HG02973 (cell line): ENCODE measurements around the gene OSBPL3.
"Not testable (repeated sequence)": the region's sequence is repeated elsewhere in the genome, so short reads cannot be mapped to it uniquely, and the experiment has no call there.

Source experiments
- ATAC-seq: cut with Tn5 transposase; IDR thresholded peaks from one replicate; pipeline ENCODE4 v1.9.1; 2021; ENCODE audit warnings: moderate library complexity; ENCODE audit not compliant: unreplicated experiment

OSBPL3 gene

DNA sequence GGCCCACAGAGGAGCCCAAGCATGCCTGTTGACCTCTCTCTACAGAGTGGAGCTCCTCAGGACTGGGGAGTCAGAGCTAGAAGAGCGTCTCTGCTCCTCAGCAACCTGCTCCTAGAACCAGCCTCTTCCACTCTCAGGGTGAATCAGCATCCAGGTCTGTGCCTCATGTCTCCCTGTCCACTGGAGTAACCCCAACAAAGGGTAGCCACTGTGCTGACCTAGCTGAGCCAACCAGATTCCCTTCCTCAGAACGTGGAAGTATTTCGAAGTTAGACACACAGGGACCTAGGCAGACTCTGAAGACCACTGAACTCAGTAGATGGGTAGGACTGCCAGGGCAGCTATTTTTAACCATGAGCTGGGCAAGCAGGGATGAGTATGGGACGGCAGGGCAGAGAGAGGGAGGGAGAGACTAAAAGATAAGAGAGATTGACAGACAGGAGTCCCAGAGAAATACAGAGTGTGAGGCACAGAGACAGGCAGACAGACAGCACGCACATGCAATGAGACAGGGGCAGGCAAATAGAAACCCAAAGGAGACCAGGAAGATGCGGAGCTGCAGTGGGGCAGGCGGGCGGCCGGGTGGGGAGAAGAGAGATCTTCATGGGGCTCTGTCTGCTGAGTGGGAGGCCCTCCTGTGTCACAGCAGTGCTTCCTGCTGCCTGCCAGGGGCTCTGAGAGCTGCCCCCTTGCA lies 56.7 kb downstream of the OSBPL3 start:
- ATAC-seq, result no peak

DNA sequence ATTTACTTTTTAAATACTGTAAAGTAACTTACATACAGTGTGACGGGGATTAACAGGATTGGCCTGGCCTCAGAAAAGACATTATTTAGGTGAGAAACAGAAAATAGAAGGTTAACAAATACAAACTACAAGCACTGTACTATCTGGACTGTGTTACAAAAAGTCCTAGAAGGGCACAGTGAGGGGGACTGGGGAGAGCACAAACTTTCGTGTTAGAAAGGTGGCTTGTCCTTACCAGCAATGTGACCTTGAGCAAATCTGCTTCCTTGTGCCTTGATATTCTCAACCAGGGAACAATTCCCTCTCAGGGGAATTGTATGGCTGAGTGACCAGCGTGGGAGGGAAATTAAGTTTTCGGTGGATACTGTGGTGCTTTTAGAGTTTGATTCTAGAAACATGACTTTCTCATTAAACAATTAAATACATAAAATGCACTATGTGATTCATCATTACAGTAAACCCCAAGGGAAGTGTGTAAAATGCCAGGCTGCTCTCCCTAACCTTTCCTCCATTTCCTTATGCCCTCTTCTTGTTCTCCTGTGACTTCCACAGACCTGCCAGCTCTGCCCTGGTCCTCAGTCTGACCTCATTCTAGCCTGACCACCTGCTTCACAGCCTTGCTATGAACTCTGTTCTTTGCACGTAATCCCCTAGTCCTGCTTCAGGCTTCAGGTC lies 57.7 kb downstream of the OSBPL3 start:
- ATAC-seq, result no peak

DNA sequence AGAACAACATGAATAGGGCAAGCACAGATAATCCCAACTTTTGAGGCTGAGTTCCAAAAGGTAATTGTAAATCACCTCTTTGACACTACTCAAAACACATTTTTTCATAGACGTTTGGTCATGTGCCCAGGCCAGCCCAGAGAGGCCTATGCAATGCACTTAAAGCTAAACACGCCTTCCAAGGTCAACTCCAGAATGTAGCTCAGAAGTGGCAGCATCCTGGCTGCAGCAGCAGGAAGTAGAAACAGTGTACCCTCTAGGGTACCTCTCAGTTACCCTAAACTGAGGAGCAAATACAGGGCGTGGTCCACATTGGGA lies 58.7 kb downstream of the OSBPL3 start:
- ATAC-seq, result no peak

DNA sequence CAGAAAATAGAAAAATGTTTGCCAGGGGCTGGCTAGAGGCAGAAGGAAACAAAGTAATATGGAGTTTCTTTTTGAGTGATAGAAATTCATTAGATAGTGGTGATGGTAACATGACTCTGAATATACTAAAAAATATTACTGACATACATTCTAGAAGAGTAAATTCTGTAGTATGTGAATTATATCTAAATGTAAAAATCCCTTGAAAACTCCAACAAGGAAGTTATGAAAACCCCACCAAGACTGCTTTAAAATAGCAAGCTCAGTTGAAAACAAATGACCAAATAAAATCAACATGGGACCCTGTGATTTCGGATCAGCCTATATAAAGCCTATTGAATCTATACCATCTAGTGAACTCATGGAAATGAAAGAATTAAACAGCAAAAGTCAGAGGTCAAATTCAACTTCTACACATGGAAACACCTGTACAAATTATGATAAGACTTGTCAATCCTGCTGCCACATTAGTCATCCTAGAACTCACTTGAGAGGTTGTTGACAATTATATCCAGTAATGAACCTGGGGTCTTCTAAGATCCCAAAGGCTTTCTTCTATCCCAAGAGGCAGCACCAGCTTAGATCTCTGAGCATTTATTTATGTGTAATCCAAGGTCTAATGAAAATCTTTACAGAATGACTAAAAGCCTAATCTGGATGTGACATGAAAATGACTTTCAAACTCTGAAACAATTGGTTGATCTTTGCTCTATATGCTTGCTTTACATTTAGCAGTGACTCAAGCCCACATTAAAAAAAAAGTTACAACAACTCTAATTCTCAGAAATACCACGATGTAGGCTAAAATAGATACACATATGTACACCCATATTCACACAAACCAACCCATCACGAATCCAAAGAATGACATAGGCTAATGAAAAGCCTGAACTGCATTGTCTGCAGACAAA lies 59.3 kb downstream of the OSBPL3 start:
- no peak for ATAC-seq

DNA sequence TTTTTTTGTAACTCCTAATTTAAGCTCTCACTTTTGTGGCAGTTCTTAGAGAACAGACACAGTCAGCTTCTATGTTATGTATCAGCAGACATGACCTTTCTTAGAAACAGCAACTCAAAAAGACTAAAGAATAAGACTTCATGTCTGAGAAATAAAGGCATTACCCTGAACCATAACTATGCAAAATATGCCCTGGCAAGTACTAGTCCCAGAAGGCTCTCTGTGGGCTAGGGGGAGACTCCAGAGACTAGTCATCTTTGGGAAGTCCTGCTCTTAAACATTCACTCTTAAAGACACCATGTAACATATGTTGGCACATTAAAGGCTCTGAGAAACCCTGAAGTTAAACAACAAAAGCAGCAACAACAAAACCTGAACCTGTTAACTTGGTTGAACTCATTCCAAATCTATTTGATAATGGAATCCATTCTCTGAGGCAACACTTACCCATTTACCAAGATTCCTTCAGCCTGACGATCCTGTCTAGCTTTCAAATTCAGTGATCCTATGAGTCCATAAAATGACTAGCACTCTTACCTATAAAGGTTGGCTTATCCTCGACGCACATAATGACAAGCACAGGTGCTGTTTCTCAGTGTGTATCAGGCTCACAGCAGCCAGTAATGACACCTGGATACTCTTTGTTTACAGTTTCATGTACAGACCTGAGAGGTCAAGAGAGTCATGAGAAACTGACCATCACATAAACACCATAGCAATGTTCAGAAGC lies 62.3 kb downstream of the OSBPL3 start:
- no peak for ATAC-seq

DNA sequence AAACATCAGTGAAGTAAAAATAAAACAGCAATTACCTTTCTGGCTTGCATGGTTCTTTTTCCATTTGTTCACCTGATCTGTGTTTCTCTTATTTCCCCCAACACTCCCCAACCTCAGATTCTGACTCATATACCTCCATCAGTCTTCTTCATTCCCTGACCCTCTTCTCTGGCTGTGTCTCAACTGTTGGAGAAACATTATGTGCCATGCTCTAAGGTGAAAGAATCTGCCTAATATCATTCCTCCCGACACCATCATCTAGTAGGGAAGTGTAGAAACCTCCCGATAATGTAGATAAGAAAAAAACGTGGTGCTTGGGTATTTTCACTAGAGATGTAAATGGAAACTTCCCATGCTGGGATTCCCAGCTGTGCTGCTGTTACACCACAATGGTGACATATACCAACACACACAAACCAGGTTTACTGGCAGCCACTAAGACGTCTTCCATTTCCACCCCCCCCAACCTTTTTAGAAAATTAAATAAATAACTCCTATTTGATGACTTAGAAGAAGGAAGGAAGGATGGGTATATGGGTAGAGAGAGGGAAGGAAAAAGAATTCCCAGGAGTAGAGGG lies 63.4 kb downstream of the OSBPL3 start:
- ATAC-seq, result no peak

DNA sequence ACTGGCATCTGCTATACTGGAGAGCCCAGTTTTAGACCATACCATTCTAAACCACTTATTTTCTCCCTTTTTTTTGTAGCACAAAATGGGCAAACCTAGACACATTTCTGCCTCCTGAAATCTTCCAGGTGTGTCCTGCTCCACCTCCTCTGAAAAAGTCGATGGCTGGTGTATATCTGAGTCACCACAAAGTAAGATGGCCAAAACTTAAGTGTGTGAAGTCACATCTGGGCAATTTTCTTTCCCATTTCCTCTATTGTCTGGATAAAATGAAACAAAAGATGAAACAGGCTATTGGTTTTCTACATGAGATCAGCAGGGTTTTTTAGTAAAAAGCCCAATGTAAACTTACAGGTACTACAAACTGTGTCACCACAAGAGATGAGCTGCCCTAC lies 65.5 kb downstream of the OSBPL3 start:
- ATAC-seq, result no peak

DNA sequence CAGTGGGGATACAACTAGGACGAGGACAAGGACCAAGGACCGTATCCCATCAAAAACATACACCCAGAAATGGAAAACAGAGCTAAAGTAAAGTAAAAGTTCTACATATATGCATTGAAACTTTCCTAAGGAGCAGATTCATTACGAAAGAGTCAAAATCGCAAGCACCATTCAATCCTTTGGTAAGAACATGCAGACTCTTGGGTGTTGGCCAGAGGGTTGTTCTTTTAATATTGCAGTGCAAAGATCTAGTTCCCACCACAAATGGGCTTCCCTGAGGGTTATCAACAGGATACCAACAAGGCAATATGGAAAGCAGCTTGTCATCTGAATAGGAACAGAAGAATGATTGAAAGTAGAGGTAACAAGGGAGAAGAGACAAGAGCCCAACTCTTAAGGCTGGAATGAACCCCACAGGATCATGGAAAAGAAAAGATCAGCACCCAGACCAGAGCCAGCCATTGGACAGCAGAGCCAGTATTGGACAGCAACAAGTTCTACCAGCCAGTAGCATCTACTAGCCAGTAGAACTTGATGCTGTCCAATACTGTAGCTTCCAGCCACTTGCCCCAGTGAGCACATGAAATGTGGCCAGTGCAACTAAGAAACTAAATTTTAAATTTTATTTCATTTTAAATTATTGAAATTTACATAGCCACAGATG lies 66.0 kb downstream of the OSBPL3 start:
- ATAC-seq, result no peak

DNA sequence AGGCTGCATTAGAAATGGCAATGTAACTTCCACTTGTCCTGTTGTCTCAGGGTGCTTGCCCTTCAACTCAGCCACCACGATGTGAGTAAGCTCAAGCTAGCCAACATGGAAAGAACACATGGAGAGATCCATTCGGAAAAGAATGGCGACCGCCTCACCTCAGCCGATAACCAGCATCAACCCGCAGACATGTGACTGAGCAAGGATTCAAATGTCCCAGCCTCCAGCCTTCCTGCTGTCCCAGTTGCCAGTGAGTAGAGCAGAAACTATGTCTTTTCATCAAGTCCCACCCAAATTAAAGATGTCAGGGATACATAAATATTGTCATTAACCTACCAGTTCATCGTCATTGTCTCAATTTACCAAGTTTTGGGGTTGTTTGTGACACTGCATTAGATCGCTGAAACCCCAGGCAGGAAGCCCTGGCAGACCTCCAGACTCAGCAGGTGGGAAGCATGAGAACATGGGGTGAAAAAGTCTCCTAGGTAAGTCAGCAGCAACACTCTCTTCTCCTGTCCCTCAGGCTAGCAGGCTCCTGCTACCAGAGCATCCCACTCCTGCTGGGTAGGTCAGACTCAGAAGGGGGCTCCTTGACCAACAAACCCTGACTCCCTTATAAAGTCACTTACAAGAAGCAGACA lies 67.0 kb downstream of the OSBPL3 start:
- ATAC-seq, result no peak

DNA sequence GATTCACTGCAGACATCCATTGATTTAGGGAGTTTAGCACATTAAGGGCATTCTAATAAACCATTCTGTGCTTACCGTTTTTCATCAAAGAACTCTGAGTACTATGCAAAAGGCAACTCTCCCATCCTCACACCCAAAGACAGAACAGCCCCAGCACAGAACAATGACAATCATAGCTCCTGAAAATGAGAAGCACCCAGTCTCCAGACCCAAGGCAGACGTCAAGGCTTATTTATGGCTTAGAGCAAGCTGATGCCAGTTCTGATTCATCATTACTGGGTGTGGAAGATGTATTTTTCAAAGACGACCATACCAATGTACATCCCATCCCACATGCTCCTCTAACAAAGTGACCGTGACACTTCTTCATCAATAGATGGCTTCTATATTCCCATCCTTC lies 67.6 kb downstream of the OSBPL3 start:
- no peak for ATAC-seq

DNA sequence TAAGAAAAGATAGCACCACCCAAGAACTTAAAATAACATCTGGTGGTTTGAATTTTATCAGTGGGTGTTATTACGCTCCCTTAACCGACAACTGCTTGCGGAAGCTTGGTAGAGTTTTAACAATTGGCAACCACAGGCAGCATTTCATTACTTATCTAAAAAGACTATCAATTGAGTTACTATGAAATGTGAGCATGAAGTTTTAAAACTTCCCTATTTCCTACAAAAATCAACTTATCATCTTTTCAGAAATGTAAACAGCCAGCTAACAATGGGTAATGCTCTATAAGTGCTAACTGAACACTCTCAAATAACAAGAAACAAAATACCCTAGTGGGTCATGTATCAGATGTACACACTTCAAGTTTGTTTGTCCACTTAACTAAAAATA lies 68.8 kb downstream of the OSBPL3 start:
- no peak for ATAC-seq

DNA sequence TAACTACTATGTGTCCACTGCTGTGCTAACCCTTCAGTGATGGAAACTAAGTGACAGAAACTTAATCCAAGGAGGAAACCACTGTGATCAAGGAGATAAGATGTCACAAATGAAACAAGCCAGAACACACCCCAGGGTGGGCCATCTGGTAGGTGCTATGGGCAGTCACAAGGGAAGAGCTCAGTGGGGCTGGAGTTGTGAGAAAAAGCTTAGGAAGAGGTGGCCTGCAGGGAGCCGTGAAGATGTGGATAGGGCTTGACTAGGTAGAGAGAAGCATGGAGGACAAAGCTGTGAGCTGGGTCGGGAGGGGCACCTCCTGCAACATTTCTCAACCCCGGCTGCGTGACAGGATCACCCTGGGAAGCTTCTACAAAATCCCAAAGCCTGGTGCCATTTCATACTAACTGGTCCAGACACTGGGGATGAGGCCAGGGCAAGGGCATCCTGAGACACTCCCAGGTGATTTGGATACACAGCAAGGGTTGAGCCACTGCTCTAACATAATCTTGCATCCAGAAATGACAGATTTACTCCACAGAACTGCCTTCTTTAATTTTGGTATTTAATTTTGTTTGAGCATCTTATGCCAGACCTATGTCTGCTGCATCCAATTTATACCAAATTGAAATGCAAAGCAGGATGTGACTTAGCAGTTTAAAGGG lies 69.3 kb downstream of the OSBPL3 start:
- no peak for ATAC-seq

DNA sequence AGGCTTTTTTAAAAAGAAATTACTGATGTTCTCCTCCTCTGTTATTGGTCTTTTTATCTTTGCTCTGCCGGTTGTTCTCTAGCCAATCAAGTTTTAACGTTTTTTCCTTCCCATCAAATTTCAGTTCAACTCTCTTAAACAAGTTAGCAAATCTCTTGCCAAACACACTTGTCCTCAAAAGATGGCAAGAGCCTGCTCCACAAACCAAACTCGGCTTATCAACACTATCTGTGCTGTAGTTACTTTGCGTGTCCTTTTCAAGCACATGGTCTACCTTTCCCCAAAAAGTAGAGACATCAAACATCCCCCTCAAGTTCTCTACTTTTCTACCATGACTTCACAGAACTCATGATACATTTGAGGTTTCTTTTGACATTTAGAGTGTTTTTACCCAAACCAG lies 71.3 kb downstream of the OSBPL3 start:
- no peak for ATAC-seq

DNA sequence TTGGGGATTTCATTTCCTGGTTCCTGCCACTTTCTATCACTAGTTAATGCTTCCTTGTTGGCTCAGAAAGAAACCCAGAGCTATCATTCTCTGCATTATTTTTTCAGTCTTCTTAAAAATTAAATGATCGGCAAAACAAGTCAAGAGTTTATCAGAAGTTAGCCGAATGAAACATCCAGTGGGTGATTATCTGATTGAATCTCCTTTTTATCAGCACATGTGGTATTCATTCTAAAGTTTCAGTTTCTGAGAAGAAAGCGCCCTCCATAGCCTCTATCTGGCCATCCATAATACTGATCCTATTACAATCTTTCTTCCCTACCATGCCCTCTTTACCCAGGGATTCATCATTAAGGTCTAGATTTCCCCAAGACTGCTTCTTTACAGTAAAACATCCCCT lies 71.8 kb downstream of the OSBPL3 start:
- ATAC-seq, result no peak

DNA sequence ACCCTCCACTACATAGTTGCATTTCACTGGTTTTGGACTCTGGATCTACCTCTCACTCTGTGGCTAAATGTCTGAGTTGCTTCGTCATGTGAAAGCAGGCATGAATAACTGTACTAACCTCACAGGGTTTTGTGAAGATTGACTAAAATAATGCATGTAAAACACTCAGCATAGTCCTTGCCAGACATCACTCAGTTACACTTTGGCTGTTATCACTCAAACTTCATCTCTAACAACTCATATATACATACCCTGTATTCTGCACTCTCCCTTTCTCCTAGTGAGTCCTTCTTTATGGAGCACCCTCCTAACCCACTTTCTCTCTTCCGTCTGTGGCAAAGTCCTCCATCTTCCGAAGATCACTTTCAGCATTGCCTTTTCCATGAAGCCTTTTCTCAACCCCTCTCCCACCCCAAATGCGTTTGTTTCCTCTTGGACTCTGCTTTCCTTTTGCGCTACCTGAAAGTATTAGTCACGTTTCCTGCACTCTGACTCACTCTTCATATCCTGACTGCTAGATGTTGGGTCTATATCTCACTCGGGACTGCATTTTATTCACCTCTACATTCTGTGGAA lies 72.6 kb downstream of the OSBPL3 start:
- ATAC-seq, result peak; percentile 57

DNA sequence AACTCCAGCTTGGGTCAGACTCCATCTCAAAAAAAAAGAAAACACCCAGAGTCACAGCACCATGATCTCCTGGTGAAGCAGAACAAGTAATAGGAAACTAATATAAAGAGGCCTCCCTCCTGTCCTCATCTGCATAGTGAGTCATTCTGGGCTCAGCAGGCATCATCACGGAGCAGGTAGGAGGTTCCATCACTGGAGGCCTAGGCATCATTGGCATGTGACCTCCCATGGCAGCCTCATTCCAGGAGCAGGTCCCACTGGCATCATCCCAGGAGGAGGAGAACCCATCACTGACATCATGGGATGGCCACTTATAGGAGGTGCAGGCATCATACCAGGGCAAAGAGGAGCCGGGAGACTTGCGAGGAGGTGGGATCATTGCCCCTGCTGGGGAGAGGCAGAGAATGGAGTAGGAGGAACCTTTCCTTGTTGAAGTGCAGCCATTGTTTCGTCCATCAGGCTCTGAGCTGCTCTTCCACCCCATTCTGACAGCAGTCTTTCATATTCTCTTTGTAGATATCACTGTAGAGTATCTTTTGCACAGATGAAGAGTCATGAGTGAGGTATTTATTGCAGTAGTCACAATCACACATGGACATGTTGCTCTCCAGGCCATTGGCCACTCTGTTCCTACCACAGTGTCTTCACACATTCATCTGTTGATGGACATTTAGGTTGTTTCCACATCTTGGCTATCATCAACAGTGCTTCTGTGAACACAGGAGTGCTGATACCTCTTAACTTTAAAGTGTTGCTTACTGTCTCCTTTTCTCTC lies 73.8 kb downstream of the OSBPL3 start:
- no peak for ATAC-seq

DNA sequence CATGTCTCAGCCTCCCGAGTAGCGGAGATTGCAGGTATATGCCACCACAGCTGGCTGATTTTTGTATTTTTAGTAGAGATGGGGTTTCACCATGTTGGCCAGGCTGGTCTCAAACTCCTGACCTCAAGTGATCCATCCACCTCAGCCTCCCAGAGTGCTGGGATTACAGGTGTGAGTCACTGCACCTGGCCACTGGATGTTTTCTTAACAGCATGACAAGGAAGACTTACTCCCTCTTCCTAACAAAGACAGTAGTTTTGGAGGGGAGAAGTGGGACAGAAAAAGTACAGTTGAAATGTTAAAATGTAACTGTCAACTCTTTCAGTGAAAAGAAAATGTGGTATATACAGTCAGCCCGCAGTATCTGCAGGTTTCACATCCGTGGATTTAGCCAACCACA lies 76.0 kb downstream of the OSBPL3 start:
- not testable (repeated sequence) for ATAC-seq

DNA sequence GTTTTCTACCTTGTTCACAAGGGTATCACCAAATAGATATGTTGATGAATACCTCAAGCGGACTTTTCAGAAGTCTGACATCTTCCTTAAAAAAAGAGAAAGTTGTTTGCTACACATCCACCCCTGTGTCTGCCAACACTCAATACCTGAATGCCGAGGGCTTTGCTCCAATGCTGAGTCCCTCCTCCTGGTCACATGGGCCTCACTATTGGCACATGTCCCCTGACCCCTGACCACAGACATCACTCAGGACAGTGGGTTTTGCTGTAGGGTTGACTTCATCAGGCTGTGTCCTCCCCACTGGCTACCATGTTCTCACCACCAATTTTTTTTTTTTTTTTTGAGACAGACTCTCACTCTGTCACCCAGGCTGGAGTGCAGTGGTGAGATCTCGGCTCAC lies 76.4 kb downstream of the OSBPL3 start:
- no peak for ATAC-seq
